ENCODE results near the gene CNST.
"Not testable (repeated sequence)": the region's sequence is repeated elsewhere in the genome, so short reads cannot be mapped to it uniquely, and the experiment has no call there.

Gene CNST

GRCh38 chr1:246629976-246630375, 63.7 kb downstream of the CNST start:
- H3K27me3 ChIP-seq = no peaks in the 10 kb centered on the region
- no peak overlapping the region for H3K9ac ChIP-seq
- H3K4me3 ChIP-seq = no peak overlapping the region
- H3K4me1 ChIP-seq = peaks cover 7% of the 10 kb centered on the region; the same call in 1 of the 2 replicates
- peaks cover 78% of the 10 kb centered on the region for H3K36me3 ChIP-seq
- H3K9me3 ChIP-seq = peaks cover 7% of the 10 kb centered on the region
- H4K20me1 ChIP-seq = no peaks in the 10 kb centered on the region
- no peak overlapping the region for H3K27ac ChIP-seq
- TF ChIP-seq Cebpa-rat (IDR thresholded peaks at IDR 0.05) = no peak
- H3K4me2 ChIP-seq = no peak overlapping the region

GRCh38 chr1:246631426-246631825, 65.2 kb downstream of the CNST start:
- Histone ChIP-seq H3K27ac (no peak overlapping the region), H3K27me3 (no peaks in the 10 kb centered on the region), H4K20me1 (no peaks in the 10 kb centered on the region)

GRCh38 chr1:246632281-246633168, 66.3 kb downstream of the CNST start:
- H3K36me3 ChIP-seq = peaks cover 81% of the 10 kb centered on the region

More at GRCh38 chr1:246631426-246631825, 65.2 kb downstream of the CNST start:
- no peak overlapping the region for H3K4me3 ChIP-seq
- peaks cover 19% of the 10 kb centered on the region for H3K9me3 ChIP-seq
- H3K36me3 ChIP-seq = peaks cover 81% of the 10 kb centered on the region
- H3K4me1 ChIP-seq = peaks cover 7% of the 10 kb centered on the region; the same call in 1 of the 2 replicates
- no peak overlapping the region for H3K9ac ChIP-seq
- no peak for TF ChIP-seq Cebpa-rat (IDR thresholded peaks at IDR 0.05)
- no peak overlapping the region for H3K4me2 ChIP-seq

GRCh38 chr1:246634659-246635058, 68.4 kb downstream of the CNST start:
- not testable (repeated sequence) for H3K27ac ChIP-seq, H4K20me1 ChIP-seq, H3K27me3 ChIP-seq, H3K9ac ChIP-seq, H3K4me2 ChIP-seq, H3K4me3 ChIP-seq, H3K4me1 ChIP-seq
- peaks cover 88% of the 10 kb centered on the region for H3K36me3 ChIP-seq
- peaks cover 49% of the 10 kb centered on the region for H3K9me3 ChIP-seq

More at GRCh38 chr1:246632281-246633168, 66.3 kb downstream of the CNST start:
- Histone ChIP-seq H3K27ac (no peak overlapping the region), H3K9ac (no peak overlapping the region), H3K9me3 (peaks cover 30% of the 10 kb centered on the region), H3K4me1 (peaks cover 7% of the 10 kb centered on the region; the same call in 1 of the 2 replicates), H3K4me3 (no peak overlapping the region), H3K4me2 (no peak overlapping the region), H3K27me3 (no peaks in the 10 kb centered on the region), H4K20me1 (no peaks in the 10 kb centered on the region)
- no peak for TF ChIP-seq Cebpa-rat (IDR thresholded peaks at IDR 0.05)

- H3K4me3 ChIP-seq = no peak overlapping the region
- peaks cover 10% of the 10 kb centered on the region for H3K4me1 ChIP-seq
- no peak overlapping the region; the same call in 1 of the 2 replicates for H3K27ac ChIP-seq
- H3K4me2 ChIP-seq = no peak overlapping the region
- H3K9ac ChIP-seq = no peak overlapping the region
- 0 out of 2 replicates have a peak, but pooled peaks cover 5% of the 10 kb centered on the region for H4K20me1 ChIP-seq
- H3K9me3 ChIP-seq = peaks cover 63% of the 10 kb centered on the region
- no peaks in the 10 kb centered on the region for H3K27me3 ChIP-seq
- no peak for TF ChIP-seq Cebpa-rat (IDR thresholded peaks at IDR 0.05)
- H3K36me3 ChIP-seq = peaks cover 81% of the 10 kb centered on the region
Measured at GRCh38 chr1:246638941-246639655, 72.8 kb downstream of the CNST start.

- Histone ChIP-seq H3K9ac (no peak overlapping the region), H3K4me1 (peaks cover 10% of the 10 kb centered on the region), H3K36me3 (peaks cover 81% of the 10 kb centered on the region), H4K20me1 (0 out of 2 replicates have a peak, but pooled peaks cover 5% of the 10 kb centered on the region), H3K4me3 (no peak overlapping the region), H3K4me2 (no peak overlapping the region), H3K27me3 (no peaks in the 10 kb centered on the region), H3K27ac (peak overlapping the region; percentile 30; the same call in 1 of the 2 replicates), H3K9me3 (peaks cover 58% of the 10 kb centered on the region)
- no peak for TF ChIP-seq Cebpa-rat (IDR thresholded peaks at IDR 0.05)
Measured at GRCh38 chr1:246639732-246640131, 73.5 kb downstream of the CNST start.

- peaks cover 78% of the 10 kb centered on the region for H3K36me3 ChIP-seq
- no peak overlapping the region for H3K4me2 ChIP-seq
- no peak overlapping the region for H3K9ac ChIP-seq
- H4K20me1 ChIP-seq = 0 out of 2 replicates have a peak, but pooled peaks cover 5% of the 10 kb centered on the region
- peaks cover 50% of the 10 kb centered on the region for H3K9me3 ChIP-seq
- no peaks in the 10 kb centered on the region for H3K27me3 ChIP-seq
- TF ChIP-seq Cebpa-rat (IDR thresholded peaks at IDR 0.05) = no peak
- no peak overlapping the region for H3K4me3 ChIP-seq
- peaks cover 10% of the 10 kb centered on the region for H3K4me1 ChIP-seq
- no peak overlapping the region for H3K27ac ChIP-seq
Measured at GRCh38 chr1:246640747-246641146, 74.5 kb downstream of the CNST start.

GRCh38 chr1:246641394-246641793, 75.1 kb downstream of the CNST start:
- Histone ChIP-seq H3K27ac (no peak overlapping the region), H3K4me1 (peaks cover 10% of the 10 kb centered on the region), H3K27me3 (no peaks in the 10 kb centered on the region), H3K4me2 (no peak overlapping the region), H4K20me1 (0 out of 2 replicates have a peak, but pooled peaks cover 5% of the 10 kb centered on the region), H3K36me3 (peaks cover 74% of the 10 kb centered on the region), H3K9ac (no peak overlapping the region), H3K9me3 (peaks cover 44% of the 10 kb centered on the region), H3K4me3 (no peak overlapping the region)
- no peak for TF ChIP-seq Cebpa-rat (IDR thresholded peaks at IDR 0.05)

GRCh38 chr1:246642719-246643118, 76.5 kb downstream of the CNST start:
- Histone ChIP-seq H3K4me1 (peaks cover 17% of the 10 kb centered on the region), H4K20me1 (0 out of 2 replicates have a peak, but pooled peaks cover 5% of the 10 kb centered on the region), H3K4me3 (no peak overlapping the region), H3K27me3 (no peaks in the 10 kb centered on the region), H3K9ac (no peak overlapping the region), H3K4me2 (no peak overlapping the region), H3K9me3 (peaks cover 32% of the 10 kb centered on the region), H3K36me3 (peaks cover 70% of the 10 kb centered on the region), H3K27ac (no peak overlapping the region)
- no peak for TF ChIP-seq Cebpa-rat (IDR thresholded peaks at IDR 0.05)

GRCh38 chr1:246647113-246647512, 80.9 kb downstream of the CNST start:
- Histone ChIP-seq H3K27ac (no peak overlapping the region), H3K4me3 (no peak overlapping the region), H3K36me3 (peaks cover 57% of the 10 kb centered on the region), H3K27me3 (no peaks in the 10 kb centered on the region), H4K20me1 (no peaks in the 10 kb centered on the region), H3K4me2 (no peak overlapping the region), H3K9ac (no peak overlapping the region), H3K9me3 (peaks cover 13% of the 10 kb centered on the region), H3K4me1 (peaks cover 22% of the 10 kb centered on the region)
- no peak for TF ChIP-seq Cebpa-rat (IDR thresholded peaks at IDR 0.05)
